HFFc6 (cell line): ENCODE measurements around the gene LRP1-AS. TPM values are rescaled to one million over a fixed set of nuclear protein-coding genes. Genes with fewer than 3 reads are reported as not detected.

Experiments
- DNase-seq: peaks from one replicate; pipeline ENCODE4 v3.0.0-alpha.2; 2018
- H3K27ac Mint-ChIP-seq: 2 replicates; pipeline ENCODE4 v1.8.0; 2020; ENCODE audit warnings: mild to moderate bottlenecking, mixed read lengths
- H3K27me3 Mint-ChIP-seq: 2 replicates; pipeline ENCODE4 v1.8.0; 2021; ENCODE audit warnings: mild to moderate bottlenecking, moderate library complexity, mixed read lengths; ENCODE audit not compliant: insufficient read depth
- H3K36me3 Mint-ChIP-seq: 2 replicates; pipeline ENCODE4 v1.8.0; 2021; ENCODE audit warnings: low read depth, mixed read lengths
- H3K4me1 Mint-ChIP-seq: 2 replicates; pipeline ENCODE4 v1.8.0; 2020; ENCODE audit warnings: low read depth, mixed read lengths
- H3K4me3 Mint-ChIP-seq: 2 replicates; pipeline ENCODE4 v1.8.0; 2020; ENCODE audit warnings: mild to moderate bottlenecking, moderate library complexity, mixed read lengths
- H3K9me3 Mint-ChIP-seq: 2 replicates; pipeline ENCODE4 v1.8.0; 2020; ENCODE audit warnings: mild to moderate bottlenecking, mixed read lengths
- total RNA-seq, 6 experiments: library from RNA; stranded (reverse); fragmentation: NEBNext Ultra II Directional; extraction: Animal tissue kit (Norgen Biotek cat#: 25700); gene quantifications; 2 replicates in 1 of 6; 3 replicates in 5 of 6; pipeline ENCODE4 v1.2.3, GENCODE V29; 2021
- TF ChIP-seq, protein P1 (sequence below): fragments of 200-600 bp; sonication (generic); IDR thresholded peaks from 2 replicates; pipeline ENCODE4 v1.5.0; 2021; ENCODE audit warnings: antibody characterized with exemption, mild to moderate bottlenecking

LRP1-AS gene
- total RNA-seq, 6 experiments from 2014 or later = not detected

DNA sequence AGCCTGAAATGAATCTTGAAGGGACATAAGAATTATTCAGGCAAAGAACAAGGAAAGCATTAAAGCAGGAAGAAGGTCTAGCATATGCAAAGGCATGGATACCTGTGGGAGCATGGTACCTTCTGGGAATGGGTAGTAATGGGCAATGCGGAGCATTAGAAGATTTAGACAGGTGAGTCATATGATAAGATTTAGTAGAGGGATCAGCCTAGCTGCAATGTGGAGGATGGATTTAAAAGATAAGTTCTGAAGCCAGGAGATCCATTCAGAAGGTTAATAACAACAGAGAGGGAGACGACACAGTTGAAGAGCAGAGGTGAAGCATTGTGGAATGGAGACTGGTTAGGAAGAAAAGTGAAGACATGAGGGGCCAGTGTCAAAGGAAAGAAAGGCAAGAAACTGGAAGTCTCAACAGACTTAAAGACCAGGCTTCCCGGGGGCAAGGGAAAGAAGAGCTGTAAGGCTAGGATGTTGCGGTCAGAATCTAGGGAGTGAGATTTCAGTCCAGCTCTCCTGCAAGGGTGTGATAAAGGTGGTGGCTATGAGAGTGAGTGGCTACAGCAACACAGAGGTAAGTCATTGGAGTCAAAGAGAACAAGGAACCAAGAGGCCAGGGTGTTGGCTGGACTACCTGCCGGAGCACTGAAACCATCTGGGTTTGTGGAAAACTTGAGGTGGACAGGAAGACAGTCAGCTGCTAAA, 30.7 kb downstream of the LRP1-AS start:
- Mint-ChIP-seq H3K36me3 (no peaks in the 10 kb centered on the region), H3K27ac (no peak overlapping the region), H3K4me3 (no peak overlapping the region), H3K9me3 (peaks cover 5% of the 10 kb centered on the region), H3K4me1 (peaks cover 34% of the 10 kb centered on the region), H3K27me3 (peaks cover 5% of the 10 kb centered on the region)
- TF ChIP-seq, protein P1, sequence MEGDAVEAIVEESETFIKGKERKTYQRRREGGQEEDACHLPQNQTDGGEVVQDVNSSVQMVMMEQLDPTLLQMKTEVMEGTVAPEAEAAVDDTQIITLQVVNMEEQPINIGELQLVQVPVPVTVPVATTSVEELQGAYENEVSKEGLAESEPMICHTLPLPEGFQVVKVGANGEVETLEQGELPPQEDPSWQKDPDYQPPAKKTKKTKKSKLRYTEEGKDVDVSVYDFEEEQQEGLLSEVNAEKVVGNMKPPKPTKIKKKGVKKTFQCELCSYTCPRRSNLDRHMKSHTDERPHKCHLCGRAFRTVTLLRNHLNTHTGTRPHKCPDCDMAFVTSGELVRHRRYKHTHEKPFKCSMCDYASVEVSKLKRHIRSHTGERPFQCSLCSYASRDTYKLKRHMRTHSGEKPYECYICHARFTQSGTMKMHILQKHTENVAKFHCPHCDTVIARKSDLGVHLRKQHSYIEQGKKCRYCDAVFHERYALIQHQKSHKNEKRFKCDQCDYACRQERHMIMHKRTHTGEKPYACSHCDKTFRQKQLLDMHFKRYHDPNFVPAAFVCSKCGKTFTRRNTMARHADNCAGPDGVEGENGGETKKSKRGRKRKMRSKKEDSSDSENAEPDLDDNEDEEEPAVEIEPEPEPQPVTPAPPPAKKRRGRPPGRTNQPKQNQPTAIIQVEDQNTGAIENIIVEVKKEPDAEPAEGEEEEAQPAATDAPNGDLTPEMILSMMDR = no peak
- DNase-seq = no peak

DNA sequence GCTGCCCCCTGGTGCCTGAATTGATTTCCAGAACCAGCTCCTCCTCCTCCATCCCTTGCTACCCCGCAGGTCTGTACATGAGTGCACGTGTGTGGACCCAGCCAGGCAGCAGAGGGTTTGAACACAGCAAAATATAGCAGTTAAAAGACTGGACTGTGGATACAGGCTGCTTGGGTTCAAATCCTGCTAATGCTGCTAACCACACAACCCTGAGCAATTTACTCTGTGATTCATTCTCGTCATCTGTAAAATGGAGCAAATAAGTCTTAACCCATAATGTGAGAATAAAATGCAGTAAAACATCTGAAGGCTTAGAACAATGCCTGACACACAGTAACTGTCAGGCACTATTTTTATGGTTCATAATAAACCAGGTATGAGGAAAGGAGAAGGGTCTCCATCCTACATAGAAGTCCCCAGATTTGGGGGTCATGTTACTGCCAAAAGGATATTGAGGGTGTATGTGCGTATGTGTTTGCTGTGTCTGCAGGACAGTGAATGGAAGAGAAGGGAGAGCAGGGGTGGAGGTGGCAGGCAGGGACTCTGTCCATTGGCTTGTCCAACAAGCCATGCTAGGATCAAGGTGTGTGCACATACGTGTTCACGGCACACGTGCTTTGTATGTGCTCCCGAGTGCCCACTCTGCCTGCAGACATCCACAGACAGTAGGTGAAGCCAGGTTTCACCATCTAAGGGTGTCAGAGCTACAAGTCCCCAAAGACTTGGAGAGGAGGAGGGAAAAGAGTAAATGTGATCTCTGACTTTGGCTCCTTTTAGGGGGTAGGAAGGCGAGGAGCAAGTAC, 34.7 kb downstream of the LRP1-AS start:
- peaks cover 9% of the 10 kb centered on the region for H3K27me3 Mint-ChIP-seq
- H3K9me3 Mint-ChIP-seq = peaks cover 5% of the 10 kb centered on the region
- peaks cover 40% of the 10 kb centered on the region for H3K4me1 Mint-ChIP-seq
- H3K27ac Mint-ChIP-seq = no peak overlapping the region
- peak overlapping the region; percentile 92; the same call in 1 of the 2 replicates for H3K4me3 Mint-ChIP-seq
- DNase-seq = no peak
- H3K36me3 Mint-ChIP-seq = peaks cover 5% of the 10 kb centered on the region; the same call in 1 of the 2 replicates
- TF ChIP-seq, protein P1 = peak; percentile 87

DNA sequence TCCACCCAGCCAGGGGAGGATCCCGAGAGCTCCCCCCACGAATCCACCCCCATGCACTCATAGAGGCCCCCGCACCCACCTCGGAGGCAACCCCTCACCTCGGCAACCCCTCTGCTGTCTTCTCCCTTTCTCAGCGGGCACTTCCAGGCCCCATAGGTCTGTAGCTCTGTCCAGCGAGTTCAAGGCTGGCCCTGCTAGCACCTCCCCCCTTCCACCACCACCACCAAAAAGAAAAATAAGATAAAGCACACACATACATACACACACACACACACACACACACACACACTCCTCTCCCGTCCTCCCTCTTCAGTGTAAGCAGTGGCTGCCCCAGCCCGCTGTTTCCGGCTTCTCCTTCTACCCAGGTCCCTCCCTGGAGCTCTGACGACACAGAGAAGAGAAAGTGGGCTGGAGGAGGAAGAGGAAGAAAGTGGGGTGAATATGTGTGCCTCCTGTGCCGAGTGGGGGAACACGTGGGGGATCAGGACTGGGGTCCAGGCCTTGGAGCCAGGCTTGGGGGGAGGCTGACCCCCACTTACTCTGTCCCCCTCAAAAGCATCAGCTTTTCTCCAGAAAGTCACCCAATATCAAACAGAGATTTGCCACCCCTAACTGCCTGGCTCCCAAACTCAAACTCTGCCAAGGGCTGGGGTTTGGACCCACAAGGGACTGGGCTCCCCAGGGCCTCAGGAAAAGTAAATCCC, 36.2 kb downstream of the LRP1-AS start, which contains the start of gene STAT6:
Gene STAT6 (minus strand): TSS at position 332 of the 704 bp plus-strand sequence. CDS start 3,084 bp downstream, outside the sequence.
- Mint-ChIP-seq H3K27ac (peak within 1 kb of the TSS; percentile 89), H3K36me3 (peaks cover 18% of the 10 kb centered on the region), H3K27me3 (peaks cover 9% of the 10 kb centered on the region), H3K4me3 (peak within 1 kb of the TSS; percentile 92), H3K4me1 (peaks cover 42% of the 10 kb centered on the region), H3K9me3 (peaks cover 5% of the 10 kb centered on the region)
- DNase-seq = peak; percentile 88
- TF ChIP-seq, protein P1 = peak; percentile 47; the same call in 1 of the 2 replicates

DNA sequence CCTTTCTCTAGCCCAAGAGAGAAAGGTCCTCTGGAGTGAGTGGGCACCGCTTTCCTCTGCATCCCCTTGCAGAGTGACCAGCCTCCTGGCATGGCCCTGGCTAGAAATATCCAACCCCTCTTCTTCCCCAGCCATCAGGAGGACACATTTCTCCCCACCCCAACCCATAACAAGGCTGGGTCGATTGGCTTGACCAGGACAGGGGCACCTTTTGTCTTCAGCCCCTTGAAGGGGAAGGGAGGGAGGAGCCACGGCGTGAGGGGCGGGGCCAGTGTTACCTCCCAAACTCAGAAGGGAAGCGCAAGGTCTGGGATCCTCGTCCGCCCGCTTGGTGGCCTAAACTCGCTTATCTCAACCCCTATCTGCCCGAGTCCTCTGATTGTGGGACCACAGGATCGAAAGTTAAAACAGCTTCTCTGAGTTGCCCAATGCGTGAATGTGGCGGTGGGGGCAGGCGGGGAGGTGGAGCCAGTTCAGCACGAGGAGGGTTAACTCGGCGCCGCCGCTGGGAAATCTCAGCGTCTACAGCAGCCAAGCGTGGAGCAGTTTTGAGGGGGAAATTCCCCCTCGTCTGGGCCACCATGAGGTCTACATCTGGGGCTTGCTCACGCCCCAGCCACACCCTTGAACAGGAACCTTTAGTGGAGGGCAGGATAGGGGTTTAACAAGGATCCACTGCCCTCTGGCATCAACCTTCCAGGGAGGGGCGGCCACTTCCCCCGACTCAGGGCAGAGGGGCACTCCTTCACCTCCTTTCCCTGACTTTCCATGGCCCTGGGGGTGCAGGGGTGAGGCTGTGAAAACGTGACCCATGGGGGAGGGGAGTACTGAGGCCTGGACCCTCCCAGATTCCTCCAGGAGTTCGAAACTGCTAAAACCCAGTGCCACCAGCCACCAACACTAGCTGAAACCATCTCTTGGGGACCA, 37.1 kb downstream of the LRP1-AS start:
- Mint-ChIP-seq H3K27ac (peak overlapping the region; percentile 89), H3K4me3 (peak overlapping the region; percentile 92), H3K27me3 (peaks cover 9% of the 10 kb centered on the region), H3K9me3 (peaks cover 5% of the 10 kb centered on the region), H3K36me3 (peaks cover 18% of the 10 kb centered on the region), H3K4me1 (peaks cover 42% of the 10 kb centered on the region)
- TF ChIP-seq, protein P1 = no peak; the same call in 1 of the 2 replicates
- peak; percentile 53 for DNase-seq
